Measurements from ENCODE around the gene RELCH.

RELCH gene

DNA sequence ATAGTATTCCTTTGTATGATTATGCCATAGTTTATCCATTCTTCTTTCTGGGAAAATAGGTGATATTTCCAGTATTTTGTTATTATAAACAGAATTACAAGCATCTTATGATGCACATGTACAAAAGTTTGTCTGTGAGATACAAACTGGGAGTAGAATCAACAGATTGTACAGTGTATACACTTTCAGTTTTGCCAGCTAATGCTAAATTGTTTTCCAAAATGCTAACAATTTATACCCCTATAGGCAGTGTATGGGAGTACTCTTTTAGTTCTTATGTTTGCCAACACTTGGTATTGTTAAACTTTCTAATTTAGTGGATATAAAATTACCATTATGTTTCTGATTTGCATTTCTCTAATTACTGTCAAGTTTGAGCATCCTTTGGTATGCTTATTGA lies 107.0 kb downstream of the RELCH start:
- ATAC-seq (ENCODE audit: low read depth): no peak
- no peak for DNase-seq (ENCODE audit: low spot score in 2 of 2)
- Mint-ChIP-seq H3K9me3 (no peaks in the 10 kb centered on the region), H3K36me3 (peaks cover 10% of the 10 kb centered on the region), H3K4me1 (peaks cover 8% of the 10 kb centered on the region), H3K27ac (no peak overlapping the region), H3K27me3 (no peaks in the 10 kb centered on the region), H3K4me3 (no peak overlapping the region)

DNA sequence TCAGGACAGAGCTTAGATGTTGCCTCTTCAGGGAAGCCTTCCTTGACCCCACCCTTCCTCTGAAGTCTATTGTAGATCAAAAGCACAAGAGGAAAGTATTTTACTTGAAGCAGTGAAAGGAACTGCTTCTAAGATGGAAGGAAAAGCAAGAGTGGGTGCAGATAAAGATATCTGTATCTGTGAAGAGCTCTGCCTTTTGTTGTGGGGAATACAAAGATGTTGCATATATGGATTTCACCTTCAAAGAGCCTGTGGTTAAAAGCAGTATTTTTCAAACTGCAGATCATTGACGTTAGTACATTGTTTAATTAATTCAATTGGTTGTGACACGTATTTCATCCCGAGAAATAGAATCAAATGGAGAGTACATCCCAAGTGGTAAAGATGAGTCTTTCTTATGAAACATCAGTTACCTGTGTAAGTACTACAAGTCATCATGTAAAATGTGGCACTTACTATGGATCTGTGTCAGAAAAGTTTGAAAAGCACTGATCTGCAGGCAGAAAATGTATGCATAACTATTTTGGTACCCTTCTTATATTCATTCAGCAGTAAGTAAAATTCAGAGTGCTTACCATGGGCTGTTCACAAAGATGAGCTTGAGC lies 113.4 kb downstream of the RELCH start:
- peaks cover 42% of the 10 kb centered on the region for H3K36me3 Mint-ChIP-seq
- H3K27me3 Mint-ChIP-seq: no peaks in the 10 kb centered on the region
- DNase-seq (ENCODE audit: low spot score in 2 of 2): no peak
- H3K4me1 Mint-ChIP-seq: peaks cover 7% of the 10 kb centered on the region
- H3K27ac Mint-ChIP-seq: no peak overlapping the region
- H3K4me3 Mint-ChIP-seq: no peak overlapping the region
- H3K9me3 Mint-ChIP-seq: no peaks in the 10 kb centered on the region
- no peak for ATAC-seq (ENCODE audit: low read depth)

DNA sequence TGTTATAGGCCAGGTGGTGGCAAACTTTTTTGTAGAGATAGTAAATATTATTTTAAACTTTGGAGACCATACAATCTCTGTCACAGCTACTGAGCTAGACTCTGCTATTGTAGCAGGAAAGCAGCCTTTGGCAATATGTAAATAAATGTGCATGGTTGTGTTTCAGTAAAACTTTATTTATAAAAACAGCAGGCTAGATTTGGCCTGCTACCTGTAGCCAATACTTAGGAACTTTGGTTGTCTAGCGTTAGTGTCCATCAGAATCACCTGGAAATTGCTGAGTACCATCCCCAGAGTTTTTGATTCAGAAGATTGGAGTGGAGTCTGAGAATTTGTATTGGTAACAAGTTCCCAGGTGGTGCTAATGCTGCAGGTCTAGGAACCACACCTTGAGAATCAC lies 114.3 kb downstream of the RELCH start:
- DNase-seq (ENCODE audit: low spot score in 2 of 2) (no peak), ATAC-seq (ENCODE audit: low read depth) (no peak)
- Mint-ChIP-seq H3K4me1 (peaks cover 7% of the 10 kb centered on the region), H3K27ac (no peak overlapping the region), H3K4me3 (no peak overlapping the region), H3K36me3 (peaks cover 44% of the 10 kb centered on the region), H3K27me3 (no peaks in the 10 kb centered on the region), H3K9me3 (no peaks in the 10 kb centered on the region)

DNA sequence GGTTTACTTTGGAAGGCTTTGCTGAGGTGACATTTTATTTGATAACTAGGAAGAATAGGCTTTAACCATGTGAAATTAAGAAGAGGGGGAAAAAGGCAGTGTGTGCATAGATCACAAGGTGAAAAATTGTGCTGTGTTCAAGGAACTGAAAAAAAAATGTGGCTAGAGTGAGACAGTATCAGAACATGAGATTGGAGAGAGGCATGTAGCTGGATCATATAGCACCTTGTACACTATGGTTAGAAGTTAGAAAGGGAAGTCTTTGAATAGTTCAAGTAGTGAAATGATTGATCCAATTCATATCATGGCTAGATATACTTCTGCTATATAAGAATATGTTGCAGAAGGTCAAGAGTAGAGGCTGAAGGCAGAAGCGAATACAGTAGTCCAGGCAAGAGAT lies 125.8 kb downstream of the RELCH start:
- no peak for ATAC-seq (ENCODE audit: low read depth)
- no peak for DNase-seq (ENCODE audit: low spot score in 2 of 2)
- no peaks in the 10 kb centered on the region for H3K9me3 Mint-ChIP-seq
- H3K36me3 Mint-ChIP-seq: peaks cover 1% of the 10 kb centered on the region
- no peak overlapping the region for H3K27ac Mint-ChIP-seq
- H3K4me3 Mint-ChIP-seq: no peak overlapping the region
- no peaks in the 10 kb centered on the region for H3K4me1 Mint-ChIP-seq
- H3K27me3 Mint-ChIP-seq: peaks cover under 1% of the 10 kb centered on the region

DNA sequence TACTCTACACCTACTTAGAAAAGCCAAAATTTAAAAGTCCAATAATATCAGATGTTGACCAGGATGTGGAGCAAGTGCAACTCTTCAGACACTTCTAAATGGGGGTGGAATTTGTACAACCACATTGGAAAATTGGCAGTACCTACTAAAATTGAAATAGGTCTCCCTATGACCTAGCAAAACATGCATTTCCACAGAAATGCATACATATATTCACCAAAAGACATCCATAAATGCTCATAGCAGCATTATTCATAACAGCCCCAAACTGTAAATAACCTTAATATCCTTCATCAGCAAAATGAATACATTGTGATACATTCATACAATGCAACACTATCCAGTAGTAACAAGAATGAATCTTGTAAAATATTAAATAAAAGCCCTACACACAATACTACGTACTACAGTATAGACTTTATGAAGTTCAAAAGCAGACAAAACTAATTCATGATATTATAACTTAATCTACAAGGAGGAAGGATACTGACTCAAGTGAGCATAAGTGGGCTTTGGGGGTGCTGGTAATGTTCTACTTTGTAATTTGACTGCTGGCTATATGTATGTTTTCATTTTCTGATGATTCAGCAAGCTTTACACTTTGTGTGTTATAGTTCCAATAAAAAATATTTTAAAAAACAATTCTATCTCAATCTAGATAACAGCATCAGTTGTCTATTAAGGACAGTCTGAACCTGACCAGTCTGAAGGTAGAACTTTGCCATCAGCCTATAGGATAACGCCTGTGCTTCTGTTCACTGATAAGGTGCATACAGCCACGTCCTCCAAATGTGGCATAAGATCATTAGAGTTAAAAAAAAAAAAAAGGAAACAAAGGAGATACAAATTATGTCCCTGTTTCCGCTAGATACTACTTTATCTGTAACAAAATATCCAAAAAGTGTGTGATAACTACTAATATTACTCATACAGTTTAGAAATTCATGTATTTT lies 131.4 kb downstream of the RELCH start:
- no peaks in the 10 kb centered on the region for H3K4me1 Mint-ChIP-seq
- ATAC-seq (ENCODE audit: low read depth) (no peak), DNase-seq (ENCODE audit: low spot score in 2 of 2) (no peak)
- peaks cover 10% of the 10 kb centered on the region for H3K27me3 Mint-ChIP-seq
- no peak overlapping the region for H3K4me3 Mint-ChIP-seq
- H3K27ac Mint-ChIP-seq: no peak overlapping the region
- H3K9me3 Mint-ChIP-seq: no peaks in the 10 kb centered on the region
- no peaks in the 10 kb centered on the region for H3K36me3 Mint-ChIP-seq

DNA sequence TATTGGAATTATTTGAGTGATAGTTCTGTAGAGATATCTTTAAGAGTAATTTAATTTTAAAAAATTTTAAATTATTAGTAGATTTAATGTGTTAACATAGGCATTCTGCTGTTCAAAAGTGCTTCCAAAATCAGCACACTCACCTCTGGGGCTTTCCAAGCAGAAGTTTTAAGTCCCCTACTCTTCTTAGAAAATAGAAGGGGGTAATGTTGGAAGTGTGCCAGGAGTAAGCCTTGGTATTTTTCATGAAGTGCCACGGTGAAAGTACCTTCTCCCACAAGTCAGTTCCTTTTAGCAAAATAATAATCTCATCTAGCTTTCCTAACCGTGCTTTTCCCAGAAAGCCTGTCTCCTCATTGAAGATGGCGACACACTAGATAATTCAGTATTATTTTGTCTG lies 134.1 kb downstream of the RELCH start:
- Mint-ChIP-seq H3K27me3 (peaks cover 22% of the 10 kb centered on the region), H3K36me3 (peaks cover 2% of the 10 kb centered on the region), H3K4me1 (peaks cover 15% of the 10 kb centered on the region), H3K4me3 (no peak overlapping the region), H3K27ac (no peak overlapping the region), H3K9me3 (no peaks in the 10 kb centered on the region)
- DNase-seq (ENCODE audit: low spot score in 2 of 2) (no peak), ATAC-seq (ENCODE audit: low read depth) (no peak)

DNA sequence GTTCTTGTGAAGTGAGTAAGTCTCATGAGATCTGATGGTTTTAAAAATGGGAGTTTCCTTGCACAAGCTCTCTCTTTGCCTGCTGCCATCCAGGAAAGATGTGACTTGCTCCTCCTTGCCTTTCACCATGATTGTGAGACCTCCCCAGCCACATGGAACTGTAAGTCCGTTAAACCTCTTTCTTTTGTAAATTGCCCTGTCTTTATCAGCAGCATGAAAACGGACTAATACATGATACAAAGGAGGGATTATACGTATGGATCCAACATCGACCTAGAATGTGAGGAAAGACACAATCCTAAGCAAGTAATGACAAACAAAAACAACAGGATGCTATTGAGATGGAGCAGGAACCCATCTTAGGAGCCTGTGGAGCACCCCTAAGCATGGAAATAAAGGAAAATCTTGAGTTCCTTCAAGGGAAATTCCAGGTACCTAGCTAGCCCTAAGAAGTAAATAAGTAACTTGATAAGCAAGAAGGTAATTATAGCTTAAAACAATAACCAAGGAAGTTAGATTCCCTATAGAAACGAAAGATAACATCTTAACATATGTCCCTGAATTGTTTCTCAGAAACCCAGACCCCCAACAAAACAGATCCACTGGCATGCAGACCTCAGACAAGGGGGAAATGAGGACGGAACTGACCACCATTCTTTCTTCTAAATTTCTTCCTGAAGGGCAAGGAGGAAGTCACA lies 136.6 kb downstream of the RELCH start:
- Mint-ChIP-seq H3K27ac (no peak overlapping the region), H3K4me1 (peaks cover 19% of the 10 kb centered on the region), H3K9me3 (no peaks in the 10 kb centered on the region), H3K27me3 (peaks cover 29% of the 10 kb centered on the region), H3K36me3 (peaks cover 4% of the 10 kb centered on the region), H3K4me3 (peak overlapping the region; percentile 43)
- DNase-seq (ENCODE audit: low spot score in 2 of 2): no peak
- no peak for ATAC-seq (ENCODE audit: low read depth)

DNA sequence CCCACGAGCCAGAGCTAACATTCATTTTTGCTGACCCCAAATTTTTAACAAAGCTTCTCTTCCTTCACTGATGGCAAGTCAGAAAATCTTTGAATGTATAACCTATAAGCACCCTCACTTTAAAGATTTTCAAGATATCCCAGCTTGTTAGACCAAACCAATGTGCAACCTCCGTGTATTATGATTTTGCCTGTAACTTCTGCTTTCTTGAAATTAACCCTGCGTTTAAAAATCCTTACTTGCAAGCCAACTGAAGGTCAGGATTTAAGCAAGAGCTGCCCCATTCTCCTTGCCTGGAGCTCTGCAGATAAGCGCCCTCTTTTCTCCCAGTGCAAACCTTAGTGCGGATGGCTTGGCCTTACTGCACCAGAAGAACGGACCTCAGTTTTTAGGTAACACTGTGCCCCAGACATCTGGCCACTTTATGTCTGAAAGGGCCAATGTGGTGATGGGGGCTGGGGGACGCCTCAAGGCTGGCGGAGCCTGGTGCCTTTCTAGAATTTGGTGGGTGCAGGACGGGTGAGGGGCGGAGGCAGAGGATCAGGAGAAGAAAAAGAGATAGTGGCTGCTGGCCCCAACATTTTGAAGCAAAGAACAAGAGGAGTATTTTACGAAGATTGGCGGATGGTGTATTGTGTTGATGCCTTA lies 137.2 kb downstream of the RELCH start:
- Mint-ChIP-seq H3K9me3 (no peaks in the 10 kb centered on the region), H3K4me1 (peaks cover 19% of the 10 kb centered on the region), H3K27ac (no peak overlapping the region), H3K36me3 (peaks cover 4% of the 10 kb centered on the region), H3K4me3 (peak overlapping the region; percentile 79), H3K27me3 (peaks cover 31% of the 10 kb centered on the region)
- DNase-seq (ENCODE audit: low spot score in 2 of 2) (no peak), ATAC-seq (ENCODE audit: low read depth) (no peak)

DNA sequence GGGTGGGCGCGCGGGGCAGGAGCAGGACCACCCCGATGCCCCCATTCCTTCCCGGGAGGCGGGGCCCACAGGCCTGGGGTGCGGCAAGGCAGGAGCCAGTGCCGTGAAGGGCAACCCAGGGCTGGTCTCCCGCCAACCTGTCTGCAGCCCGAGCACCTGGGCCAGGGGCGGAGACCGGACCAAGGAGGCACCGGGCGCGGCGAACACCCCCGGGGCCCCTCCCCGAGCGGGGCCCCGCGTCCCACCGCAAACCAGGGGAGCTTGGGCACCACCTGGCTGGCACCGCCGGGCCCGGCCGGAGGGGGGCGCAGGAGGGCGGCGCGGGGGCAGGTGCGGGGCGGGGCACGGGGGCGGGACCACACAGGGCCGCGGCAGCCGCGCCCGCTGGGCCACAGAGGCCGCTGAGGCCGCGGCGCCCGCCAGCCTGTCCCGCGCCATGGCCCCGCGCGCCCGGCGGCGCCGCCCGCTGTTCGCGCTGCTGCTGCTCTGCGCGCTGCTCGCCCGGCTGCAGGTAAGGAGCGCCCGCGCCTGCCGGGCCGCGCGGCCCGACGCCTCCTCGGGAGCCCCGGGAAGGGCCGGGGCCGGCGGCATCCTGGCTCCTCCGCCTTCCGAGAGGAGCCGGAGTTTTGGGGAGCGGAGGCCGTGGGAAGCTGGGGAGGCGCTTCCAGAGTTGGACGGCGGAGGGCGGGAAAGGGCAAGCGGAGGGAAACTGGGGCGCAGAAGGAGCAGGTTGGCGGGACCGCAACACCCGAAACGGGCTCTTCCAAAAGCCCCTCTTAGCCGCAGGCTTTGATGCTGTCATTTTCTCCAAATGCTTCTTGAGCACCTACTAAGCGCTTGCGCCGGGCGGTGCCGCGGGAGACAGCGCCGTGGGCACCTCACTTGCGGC lies 138.1 kb downstream of the RELCH start, which contains the start of gene TNFRSF11A:
Gene TNFRSF11A, plus strand, starts transcription at position 394 of the 889 bp plus-strand sequence. Its CDS starts 43 bp downstream, at position 437.
- peaks cover 19% of the 10 kb centered on the region for H3K4me1 Mint-ChIP-seq
- peak; percentile 40 to 68 for DNase-seq (ENCODE audit: low spot score in 2 of 2)
- H3K36me3 Mint-ChIP-seq: peaks cover 4% of the 10 kb centered on the region
- H3K27me3 Mint-ChIP-seq: peaks cover 37% of the 10 kb centered on the region
- H3K27ac Mint-ChIP-seq: no peak within 1 kb of the TSS
- peak within 1 kb of the TSS; percentile 79 for H3K4me3 Mint-ChIP-seq
- no peaks in the 10 kb centered on the region for H3K9me3 Mint-ChIP-seq
- peak; percentile 85 for ATAC-seq (ENCODE audit: low read depth)

DNA sequence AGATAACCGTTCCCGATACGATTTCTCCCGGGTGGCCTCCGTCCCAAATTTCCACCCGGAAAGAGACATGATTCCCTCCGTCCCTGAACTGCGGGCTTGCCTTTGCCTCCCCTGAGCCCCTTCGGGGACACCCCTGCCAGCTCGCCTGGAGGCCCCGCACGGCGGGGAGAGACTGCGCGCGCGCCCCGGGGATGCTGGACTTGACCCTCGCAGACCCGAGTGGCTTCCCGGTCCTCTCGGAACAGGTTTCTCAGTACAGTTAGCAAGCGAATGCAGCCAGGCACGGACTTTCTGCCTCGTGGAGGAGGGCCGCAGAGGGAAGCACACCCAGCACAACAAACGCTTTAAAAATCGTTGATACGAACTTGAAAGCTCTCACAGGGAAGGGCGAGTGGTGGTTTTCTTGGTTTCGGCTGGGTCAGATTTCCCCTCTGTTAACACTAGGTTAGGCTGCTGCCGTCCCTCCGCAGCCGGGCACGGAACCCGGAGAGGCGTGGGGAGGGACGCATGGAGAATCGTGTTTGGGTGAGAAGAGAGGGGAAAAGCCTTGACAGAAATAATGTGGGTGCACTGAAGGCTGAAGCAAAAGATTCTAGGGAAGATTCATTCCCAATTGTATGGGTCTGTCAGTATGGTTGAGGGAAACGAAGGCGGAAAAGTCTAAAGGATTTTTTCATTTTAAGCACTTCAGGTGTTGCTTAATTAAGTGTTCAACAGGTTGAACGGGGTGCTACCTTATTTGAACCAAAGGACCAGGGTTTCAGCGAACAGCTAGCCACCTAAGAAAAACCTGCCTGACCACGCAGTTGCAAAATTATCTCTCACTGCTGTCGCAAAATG lies 139.0 kb downstream of the RELCH start:
- ATAC-seq (ENCODE audit: low read depth): peak; percentile 7
- peaks cover 19% of the 10 kb centered on the region for H3K4me1 Mint-ChIP-seq

DNA sequence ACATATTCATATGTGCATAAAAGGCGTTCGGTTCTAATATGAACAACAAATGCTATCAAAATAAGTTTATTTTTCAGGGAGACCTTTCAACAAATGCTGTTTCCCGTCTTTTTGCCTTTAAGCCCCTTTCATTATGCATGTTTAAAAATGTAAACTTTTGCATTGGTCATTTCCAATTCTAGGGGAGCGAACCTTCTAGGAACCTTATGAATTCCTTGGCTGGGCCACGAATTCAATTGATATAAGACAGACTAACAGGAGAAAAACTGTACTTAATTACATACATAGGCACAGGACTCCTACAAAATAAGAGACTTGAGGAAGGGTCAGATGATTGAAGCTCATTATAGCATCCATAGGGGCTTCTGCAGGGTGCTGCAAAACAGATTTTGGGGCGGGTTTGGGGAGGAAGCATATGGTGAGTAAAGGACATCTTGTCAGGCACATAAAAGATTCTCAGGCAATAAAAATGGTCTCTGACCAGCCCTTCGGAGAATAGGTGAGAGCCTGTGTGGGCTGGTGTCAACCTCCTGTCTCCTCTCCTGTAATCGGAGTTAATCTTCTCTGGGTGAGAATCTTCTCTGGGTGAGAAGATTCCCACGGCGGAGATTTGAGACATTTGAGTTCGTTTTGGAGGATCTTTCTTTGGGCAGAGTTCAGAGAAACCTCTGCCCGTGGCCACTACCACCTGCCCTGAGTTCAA lies 139.7 kb downstream of the RELCH start:
- H3K9me3 Mint-ChIP-seq: no peaks in the 10 kb centered on the region
- no peak overlapping the region for H3K27ac Mint-ChIP-seq
- no peak overlapping the region for H3K4me3 Mint-ChIP-seq
- DNase-seq (ENCODE audit: low spot score in 2 of 2) (no peak), ATAC-seq (ENCODE audit: low read depth) (no peak)
- peaks cover 6% of the 10 kb centered on the region for H3K36me3 Mint-ChIP-seq
- peaks cover 21% of the 10 kb centered on the region for H3K4me1 Mint-ChIP-seq
- peaks cover 47% of the 10 kb centered on the region for H3K27me3 Mint-ChIP-seq

More for the DNA sequence above, 139.0 kb downstream of the RELCH start:
- peak in 1 of 2 donors; percentile 47 for DNase-seq (ENCODE audit: low spot score in 2 of 2)
- Mint-ChIP-seq H3K27ac (no peak overlapping the region), H3K36me3 (peaks cover 6% of the 10 kb centered on the region), H3K9me3 (no peaks in the 10 kb centered on the region), H3K4me3 (peak overlapping the region; percentile 79), H3K27me3 (peaks cover 42% of the 10 kb centered on the region)

DNA sequence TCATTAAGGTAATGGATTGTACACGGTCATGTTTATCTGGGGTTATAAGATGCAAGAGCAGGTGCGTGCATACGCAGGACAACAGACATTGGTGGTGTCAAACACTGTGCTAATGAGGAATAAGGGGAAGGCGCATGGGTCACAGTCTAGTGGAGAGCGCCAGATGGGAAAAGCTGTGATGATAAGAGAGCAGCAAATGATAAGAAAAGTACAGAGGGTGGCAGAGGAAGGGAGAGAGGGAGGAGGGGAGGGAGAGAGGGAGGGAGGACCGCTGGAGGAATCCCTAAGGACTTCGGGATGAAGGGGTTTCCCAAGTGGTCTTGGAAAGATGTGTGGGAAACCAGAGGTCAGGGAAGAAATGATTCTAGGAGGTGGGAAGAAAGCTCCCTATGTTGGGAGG lies 140.9 kb downstream of the RELCH start:
- no peak overlapping the region for H3K4me3 Mint-ChIP-seq
- ATAC-seq (ENCODE audit: low read depth) (no peak), DNase-seq (ENCODE audit: low spot score in 2 of 2) (no peak)
- H3K9me3 Mint-ChIP-seq: no peaks in the 10 kb centered on the region
- H3K27me3 Mint-ChIP-seq: peaks cover 46% of the 10 kb centered on the region
- peaks cover 22% of the 10 kb centered on the region for H3K4me1 Mint-ChIP-seq
- H3K27ac Mint-ChIP-seq: no peak overlapping the region
- H3K36me3 Mint-ChIP-seq: peaks cover 6% of the 10 kb centered on the region

Data from memory B cell (primary cell).